Fibroblast of peridontal ligament (primary cell): Measurements from ENCODE around the gene BRAF.
"Not testable (repeated sequence)": the region's sequence is repeated elsewhere in the genome, so short reads cannot be mapped to it uniquely, and the experiment has no call there.

Source experiments
- DNase-seq: peaks from one replicate; pipeline ENCODE4 v3.0.0-alpha.2; 2010; ENCODE audit errors: extremely low read depth

BRAF gene

DNA sequence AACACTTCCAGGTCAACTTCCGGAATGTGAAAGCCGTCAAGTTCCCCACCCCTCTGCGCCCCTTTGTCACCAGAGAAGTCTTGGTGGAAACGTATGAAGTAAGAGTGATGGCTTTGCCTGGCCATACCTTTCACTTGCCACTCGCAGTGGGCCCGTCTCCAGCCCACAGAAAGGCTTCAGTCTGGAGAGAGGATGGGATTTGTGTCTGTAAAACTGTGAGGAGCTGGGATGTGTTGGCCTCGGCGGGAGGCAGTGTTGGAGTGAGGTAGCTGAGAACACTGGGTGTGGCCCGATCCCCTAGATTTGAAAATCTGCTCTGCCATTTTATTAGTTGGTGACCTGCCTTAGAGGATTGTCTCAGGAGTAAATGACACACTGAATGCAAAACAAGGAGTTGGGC lies 245.5 kb downstream of the BRAF start:
- DNase-seq = no peak

DNA sequence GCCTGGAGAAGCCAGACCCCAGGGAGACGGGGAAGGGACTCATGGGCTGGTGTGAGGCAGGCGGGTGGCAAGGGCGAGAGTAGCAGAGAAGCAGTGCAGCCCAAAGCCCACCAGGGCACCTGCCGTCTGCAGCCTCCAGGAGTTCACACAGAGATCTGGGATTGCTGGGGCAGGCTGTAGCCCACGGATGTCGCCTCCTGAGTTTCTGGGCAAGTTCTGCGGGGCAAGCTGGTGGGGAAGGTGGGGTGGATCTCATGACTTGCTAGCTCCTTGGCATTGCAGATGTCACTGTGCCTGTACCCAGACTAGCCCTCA lies 246.0 kb downstream of the BRAF start:
- no peak for DNase-seq

DNA sequence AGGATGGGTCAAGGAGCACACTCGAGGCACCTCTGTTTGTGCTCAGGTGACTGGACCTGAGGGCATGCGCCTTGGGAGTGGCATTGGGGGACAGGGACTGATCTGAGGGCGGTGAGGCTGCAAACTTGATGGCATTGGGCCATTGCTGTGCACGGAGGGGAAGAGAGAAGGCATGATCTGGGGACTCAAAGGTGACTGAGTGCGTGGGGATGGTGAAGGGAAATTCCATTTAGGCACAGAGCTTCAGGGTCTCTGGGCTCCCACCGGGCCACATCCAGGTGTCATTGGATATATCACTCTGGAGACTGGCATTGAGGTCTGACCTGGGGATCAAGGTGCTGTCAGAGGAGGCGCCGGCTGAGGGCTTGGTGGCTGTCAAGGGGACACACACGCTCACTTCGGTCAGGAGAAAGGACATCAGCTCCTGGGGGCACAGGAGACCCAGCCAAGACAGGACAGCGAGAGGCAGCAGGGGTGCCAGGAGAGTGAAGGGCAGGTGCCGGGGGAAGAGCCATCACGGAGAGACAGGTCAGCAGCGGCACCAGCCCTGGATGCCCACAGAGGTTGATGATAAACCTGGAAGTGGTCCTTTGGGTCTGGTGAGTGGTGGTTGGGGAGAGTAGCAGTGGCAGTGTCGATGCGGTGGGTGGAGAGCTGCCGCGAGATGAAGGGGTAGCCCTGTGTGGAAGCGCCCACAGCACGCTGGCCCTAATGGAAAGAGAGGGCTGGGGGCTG lies 246.5 kb downstream of the BRAF start:
- DNase-seq = no peak

DNA sequence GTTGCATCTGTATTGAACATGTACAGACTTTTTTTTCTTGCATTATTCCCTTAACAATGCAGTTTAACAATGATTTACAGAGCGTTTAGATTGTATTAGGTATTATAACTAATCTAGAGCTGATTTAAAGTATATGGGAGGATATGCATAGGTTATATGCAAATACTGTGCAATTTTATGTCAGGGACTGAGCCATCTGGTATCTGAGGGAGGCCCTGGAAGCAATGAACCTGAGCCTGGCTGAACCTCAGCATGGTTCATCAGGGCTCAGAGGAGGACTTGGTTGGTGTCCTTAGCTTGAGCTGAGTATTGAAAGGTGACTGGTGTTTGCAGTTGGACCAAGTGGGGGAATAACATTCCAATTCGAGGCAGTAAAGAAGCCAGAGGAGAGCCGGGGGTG lies 247.2 kb downstream of the BRAF start:
- DNase-seq = no peak

DNA sequence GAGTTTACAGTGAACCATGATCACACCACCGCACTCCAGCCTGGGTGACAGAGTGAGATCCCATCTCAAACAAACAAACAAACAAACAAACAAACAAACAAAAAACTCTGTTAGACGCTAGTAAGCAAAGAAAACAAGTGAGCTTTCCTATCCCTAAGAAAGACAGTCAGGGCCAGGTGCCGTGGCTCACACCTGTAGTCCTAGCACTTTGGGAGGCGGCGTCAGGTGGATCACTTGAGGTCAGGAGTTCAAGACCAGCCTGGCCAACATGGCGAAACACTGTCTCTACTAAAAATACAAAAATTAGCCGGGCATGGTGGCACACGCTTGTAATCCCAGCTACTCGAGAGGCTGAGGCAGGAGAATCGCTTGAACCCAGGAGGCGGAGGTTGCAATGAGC lies 247.8 kb downstream of the BRAF start:
- DNase-seq = not testable (repeated sequence)

DNA sequence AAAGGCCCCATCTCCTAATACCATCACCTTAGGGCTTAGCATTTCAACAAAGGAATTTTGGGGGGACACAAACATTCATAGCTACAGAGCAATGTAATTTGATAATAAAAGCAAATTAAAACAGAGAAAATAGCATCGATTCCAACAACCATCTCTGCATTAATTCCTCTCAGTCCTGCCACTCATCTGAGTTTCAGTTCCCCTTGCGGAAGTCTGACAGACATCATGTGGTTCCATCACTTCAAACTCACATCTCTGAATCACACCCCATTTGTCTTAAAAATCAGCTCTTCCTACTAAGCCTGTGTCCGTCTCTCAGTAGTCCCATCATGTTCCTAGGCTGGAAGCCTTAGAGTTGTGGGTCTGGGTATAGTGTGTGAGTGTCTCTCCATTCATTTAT lies 248.4 kb downstream of the BRAF start:
- DNase-seq = no peak

DNA sequence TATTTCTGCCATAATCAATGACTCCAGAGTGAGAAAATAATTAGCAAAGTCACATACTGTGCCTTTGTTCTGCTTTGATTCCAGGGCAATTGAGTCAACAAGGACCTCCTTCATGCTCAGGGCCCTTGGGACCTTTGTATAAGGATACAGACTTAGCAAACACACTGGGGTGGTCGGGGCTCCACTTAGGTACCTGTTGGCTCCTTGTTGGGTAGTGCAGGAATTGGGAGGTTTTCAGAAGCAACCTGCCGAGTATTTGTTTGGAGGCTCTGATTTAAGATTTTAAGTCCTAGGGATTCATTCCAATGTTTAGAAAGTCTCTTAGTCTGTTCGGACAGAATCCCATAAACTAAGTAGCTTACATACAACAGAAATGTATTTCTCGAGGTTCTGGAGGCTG lies 249.0 kb downstream of the BRAF start:
- DNase-seq = no peak

DNA sequence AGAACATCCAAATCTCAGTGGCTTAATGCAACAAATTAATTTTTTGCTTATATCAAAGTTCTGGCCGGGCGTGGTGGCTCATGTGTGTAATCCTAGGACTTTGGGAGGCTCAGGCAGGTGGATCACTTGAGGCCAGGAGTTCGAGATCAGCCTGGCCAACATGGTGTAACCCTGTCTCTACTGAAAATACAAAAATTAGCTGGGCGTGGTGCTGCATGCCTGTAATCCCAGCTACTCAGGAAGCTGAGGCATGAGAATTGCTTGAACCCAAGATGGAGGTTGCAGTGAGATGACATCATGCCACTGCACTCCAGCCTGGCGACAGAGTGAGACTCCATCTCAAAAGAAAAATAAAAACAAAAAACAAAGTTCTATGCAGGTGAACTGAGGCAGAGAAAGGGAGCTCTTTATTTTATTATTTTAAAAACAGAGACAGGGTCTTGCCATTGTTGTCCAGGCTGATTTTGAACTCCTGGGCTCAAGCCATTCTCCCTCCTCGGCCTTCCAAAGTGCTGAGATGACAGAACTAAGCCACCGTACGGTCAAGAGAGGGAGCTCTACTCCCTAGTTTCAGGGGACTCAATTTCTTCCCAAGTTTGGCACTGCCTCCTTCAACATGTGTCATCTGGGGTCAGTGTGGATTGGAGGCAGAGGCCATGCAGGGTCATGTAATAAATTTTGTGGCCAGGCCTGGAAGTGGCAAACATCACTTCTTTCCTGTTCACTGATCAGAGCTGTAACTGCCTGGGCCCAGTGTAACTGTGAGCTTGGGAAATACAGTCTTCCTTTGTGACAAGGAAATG lies 249.6 kb downstream of the BRAF start:
- peak; percentile 70 for DNase-seq

DNA sequence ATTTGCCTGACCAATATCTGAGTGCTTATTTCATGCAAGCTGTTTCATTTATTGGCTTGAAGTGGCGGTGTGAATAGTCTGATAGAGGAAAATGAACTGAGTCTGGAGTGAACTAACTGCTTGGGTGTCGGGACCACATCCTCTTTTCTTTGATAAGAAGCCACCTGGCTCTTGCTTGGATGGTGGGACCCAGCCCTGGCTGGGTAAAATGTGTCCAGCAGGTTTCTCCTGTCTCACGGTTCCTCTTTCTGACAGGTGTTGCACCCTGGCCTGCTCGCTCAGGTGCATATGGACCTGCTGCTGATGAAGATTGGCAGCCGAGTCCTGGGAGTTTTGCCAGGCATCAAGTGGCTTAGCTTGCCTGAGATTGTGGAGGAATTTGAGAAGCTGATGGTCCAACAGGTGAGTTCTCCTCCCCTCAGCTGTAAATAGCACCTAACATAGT lies 250.4 kb downstream of the BRAF start:
- no peak for DNase-seq

DNA sequence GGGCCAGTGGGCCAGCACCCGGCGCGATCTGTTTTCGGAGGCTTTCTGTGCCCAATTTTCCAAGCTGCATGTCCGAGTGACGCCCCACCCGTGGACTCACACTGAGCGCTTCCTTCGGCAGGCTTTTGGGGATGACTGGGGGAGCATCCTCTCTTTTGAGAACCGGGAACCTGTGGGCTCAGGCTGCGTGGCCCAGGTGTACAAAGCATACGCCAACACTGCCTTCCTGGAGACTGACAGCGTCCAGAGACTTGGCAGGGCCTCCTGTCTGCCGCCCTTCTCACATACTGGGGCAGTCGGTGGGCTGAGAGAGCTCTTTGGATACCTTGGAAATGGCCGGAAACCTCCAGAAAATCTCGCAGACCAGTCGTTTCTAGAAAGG lies 251.0 kb downstream of the BRAF start:
- DNase-seq = peak; percentile 12

DNA sequence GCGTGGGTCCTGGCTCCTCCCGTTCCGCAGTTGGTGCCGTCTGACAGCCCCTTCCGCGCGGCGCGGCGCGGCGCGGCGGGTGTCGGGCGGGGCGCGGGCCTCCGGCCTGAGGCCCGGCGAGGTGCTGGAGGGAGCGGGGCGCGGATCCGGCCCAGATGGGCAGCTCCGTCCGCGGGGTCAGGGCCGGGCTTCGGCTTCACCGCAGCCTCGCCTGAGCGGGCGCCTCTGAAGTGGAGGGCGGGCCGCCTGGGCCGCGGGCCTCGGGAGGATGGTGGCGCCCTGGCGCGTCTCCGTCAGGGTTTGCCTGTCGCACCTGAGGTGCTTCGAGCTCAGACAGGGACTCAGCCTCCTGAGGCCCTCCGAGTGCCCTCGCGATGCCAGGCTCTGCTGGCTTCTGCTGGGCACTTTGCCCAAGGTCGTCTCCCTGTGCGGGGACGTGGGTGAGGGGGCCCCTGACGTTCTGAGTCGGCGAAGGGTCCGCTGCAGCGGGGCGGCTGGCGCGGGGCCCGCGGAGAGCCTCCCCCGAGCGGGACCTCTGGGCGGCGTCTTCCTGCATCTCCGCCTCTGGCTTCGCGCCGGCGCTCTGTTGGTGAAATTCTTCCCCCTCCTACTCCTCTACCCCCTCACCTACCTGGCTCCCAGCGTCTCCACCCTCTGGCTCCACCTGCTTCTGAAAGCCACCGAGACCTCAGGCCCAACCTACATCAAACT lies 251.5 kb downstream of the BRAF start:
- no peak for DNase-seq

DNA sequence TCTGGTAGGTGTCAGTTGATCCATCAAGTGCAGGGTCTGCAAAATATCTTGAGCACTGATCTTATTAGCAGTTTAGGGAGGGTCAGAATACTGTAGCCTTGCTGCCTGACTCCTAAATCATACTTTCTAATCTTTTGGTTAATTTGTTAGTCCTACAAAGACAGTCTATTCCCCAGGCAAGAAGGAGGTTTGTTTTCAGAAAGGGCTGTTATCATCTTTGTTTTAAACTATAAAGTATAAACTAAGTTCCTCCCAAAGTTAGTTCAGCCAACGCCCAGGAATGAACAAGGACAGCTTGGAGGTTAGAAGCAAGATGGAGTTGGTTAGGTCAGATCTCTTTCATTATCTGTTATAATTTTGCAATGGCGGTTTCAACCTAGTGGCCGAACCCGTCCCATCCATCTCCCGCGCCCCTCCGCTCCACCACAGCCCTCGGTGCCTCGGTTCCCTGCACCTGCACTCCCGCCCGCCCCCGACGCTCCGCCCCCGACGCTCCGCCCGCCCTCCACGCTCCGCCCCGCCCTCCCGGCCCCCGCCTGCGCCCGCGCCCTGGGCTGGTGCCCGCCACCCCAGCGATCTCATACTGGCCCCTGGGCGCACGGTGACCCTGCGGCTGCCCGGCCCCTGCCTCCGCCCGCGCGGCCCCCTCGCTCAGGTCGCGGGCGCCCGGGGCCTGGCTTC lies 252.2 kb downstream of the BRAF start, which contains the start of gene ADCK2:
TSS of gene ADCK2 (plus strand) at position 564 of the 681 bp plus-strand sequence. CDS start 386 bp downstream, outside the sequence.
- no peak for DNase-seq

DNA sequence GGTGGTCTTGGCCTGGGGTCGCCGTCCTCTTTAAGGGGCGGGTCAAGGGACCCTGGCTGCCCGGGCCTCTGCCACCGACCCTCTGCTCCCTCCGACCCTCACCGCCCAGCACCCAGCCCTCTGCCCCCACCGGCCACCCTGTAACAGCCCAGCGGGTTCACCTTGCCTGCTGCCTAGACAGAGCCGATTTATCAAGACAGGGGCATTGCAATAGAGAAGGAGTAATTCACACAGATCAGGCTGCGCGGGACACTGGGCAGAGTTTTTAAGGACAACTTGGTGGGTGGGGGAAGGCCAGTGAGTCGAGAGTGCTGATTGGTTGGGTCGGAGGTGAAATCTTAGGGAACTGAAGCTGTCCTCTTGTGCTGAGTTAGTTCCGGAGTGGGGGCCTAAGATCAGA lies 252.8 kb downstream of the BRAF start:
- DNase-seq = no peak

DNA sequence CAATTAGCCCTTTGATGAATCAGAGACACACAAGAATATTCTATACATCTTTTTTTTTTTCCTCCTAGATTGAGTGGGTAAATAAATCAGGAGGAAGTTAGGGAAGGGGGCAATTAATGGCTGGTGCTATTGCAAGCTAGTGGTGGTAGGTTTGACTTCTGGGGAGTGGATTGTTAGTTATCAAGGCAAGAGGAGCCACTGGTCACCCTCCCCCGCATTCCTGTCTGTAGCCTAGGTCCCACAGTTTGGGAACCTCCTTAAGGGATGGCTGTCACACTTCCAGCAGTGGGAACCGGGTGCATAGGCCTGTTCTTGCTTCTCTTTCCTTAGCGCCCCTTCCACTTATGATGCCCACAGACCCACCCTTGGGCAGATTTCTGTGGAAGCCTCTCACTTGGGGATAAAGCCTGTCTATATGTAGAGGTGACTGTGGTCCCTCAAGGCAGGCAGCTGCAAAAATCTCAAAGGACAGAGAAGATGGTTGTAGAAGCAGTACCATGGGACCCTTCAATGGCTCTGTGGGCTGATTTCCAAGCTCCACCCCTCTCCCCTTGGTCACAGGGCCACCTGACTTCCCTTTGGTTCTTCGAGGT lies 254.3 kb downstream of the BRAF start:
- DNase-seq = no peak

DNA sequence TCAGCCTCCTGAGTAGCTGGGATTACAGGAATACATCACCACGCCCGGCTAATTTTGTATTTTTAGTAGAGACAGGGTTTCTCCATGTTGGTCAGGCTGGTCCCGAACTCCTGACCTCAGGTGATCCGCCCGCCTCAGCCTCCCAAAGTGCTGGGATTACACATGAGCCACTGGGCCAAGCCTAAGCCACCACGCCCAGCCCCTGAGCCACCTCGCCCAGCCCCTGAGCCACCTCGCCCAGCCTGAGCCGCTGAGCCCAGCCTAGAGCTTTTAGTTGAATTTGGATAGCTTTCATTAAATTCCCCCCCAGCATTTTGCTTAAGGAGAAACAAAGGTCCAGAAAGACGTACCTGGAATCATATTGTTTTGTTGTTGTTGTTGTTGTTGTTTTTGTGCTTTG lies 254.9 kb downstream of the BRAF start:
- DNase-seq = not testable (repeated sequence)

DNA sequence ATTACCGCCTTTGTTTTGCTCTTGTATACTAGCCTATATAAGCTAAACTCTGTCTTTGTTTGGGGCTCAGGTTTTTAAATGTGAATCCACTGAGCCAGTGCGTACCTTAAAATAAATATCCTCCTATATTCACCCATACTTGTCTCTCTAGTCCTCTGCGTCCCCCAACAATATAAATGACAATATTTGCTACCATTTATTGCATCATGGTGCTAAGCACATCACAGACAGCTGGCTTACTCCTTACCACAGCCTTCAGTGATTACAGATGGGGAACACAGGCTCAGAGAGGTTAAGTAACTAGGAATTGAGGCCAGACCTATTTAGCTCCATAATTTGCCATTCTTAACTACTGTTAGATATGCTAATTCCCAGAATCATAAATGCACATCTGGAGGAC lies 255.4 kb downstream of the BRAF start:
- DNase-seq = no peak
